ENCODE results near the gene KRTAP2-2.
"Not testable (repeated sequence)": the region's sequence is repeated elsewhere in the genome, so short reads cannot be mapped to it uniquely, and the experiment has no call there.

The KRTAP2-2 gene, protein sequence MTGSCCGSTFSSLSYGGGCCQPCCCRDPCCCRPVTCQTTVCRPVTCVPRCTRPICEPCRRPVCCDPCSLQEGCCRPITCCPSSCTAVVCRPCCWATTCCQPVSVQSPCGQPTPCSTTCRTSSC

DNA sequence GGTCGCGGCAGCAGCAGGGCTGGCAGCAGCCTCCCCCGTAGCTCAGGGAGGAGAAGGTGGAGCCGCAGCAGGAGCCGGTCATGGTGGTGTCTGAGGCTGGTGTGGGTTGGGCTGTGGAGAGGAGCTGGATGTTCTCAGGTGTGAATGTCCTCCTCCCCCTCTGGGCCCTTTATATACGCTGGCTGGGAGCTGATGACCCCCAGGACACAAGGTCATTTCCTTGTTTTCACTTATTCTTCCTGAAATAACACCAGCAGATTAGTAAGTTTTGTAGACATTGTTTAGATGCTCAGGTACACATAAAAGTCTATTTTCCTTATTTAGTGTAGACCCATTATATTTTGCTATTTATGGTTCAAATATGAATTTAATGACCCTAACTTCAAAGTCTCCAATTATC lies at the start of gene KRTAP2-2:
Gene KRTAP2-2 (minus strand): TSS at position 101 of the 400 bp plus-strand sequence. CDS start 19 bp downstream, at position 82.
- not testable (repeated sequence) for DNase-seq

DNA sequence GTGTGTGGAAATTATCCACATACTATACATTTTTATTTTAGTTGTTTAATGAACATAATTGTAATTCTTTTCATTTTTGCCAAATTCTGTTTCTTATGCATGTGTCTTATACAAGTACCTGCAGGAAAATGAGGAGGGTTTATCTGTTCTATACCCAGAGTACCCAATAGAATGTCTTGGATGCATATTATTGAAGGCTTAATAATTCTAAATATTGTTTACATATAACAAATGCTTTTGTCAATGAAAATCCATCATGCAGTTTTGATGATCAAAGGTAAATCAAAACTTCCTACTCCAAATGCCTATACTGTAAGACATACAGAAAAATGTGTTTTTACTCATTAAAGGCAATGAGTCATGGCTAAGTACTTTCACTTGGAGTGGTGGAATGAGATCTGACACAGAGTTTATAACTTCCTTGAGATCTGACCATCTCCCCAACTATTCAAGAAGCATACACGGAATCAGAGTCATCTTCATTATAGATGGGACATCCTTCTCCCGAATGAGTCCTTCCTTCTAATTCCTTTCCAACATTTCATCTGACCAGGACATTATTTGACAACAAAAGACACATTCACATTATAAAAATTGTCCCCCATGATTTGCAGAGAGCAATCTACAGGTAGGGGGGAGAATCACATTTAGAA lies 49.5 kb upstream of the KRTAP2-2 start:
- DNase-seq, result not testable (repeated sequence)

DNA sequence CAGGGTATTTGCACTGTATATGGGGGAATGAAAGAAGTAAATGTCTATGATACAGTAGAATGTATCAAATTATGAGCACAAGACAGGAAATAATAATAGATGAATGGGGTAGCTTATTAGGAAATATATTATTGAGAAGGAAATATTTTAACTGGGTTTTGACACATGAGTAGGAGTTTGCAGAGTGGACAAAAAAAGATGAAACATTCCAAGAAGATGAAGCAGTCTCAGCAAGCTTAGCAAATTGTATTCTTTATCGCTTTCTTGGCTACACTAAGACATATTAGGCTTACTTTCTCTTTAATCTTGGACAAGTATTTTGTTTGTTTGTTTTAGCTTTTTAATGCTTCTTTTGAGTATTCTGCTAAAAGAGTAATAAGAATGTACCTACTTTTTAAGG lies 48.9 kb upstream of the KRTAP2-2 start:
- DNase-seq, result no peak

DNA sequence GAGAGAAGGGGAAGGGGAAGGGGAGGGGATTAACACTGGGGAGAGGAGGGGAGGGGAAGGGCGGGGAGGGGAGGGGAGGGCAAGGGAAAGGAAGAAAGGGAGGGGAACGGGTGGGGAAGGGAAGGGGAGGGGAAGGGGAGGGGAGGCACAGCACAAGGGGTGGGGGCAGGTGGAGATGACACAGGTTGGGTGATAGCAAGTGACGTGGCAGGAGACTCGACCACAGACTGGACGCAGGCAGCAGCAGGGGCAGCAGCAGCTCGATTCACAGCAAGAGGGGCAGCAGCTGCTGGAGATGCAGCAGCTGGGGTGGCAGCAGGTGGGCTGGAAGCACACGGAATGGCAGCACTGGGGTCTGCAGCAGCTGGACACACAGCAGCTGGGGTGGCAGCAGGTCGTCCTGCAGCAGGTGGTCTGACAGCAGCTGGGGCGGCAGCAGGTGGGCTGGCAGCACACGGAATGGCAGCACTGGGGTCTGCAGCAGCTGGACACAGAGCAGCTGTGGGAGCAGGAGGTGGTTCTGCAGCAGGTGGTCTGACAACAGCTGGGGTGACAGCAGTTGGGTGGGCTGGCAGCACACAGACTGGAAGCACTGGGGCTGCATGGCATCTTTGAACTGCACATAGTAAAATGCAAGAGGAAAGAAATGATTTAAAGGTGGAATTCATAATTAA lies 46.7 kb upstream of the KRTAP2-2 start, which contains the start of gene KRTAP4-16:
Gene KRTAP4-16 (minus strand): TSS at position 624 of the 674 bp plus-strand sequence. CDS start 0 bp downstream, at position 624.
- no peak for DNase-seq

DNA sequence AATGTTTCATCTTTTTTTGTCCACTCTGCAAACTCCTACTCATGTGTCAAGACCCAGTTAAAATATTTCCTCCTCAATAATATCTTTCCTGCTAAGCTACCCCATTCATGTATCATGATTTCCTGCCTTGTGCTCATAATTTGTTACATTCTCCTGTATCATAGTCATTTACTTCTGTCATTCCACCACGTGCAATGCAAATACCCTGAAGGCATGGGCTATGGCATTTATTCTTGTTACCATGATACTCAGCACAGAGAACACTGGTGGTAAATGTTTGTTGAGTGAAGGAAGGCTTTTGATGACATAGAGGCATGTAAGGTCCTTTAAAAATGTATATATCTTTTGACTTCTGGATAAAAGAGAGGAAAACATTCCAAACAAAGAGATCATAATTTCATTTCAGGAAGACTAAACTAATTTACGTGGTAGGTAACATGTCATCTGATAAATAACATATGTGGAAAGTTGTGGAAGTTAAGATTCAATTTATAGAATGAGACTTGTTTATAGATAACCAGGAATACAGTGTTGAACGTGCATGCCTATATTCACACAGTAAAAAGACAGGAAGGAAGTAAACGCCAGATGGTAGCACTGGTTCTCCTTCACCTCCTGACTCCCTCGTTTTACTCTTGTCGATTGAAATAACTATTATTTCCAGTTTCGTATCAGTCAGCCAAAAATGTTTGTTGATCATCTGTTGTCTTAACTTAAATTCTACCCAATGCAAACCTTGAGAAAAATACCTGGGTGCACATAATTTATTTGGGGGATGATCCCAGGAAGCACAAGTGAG lies 44.9 kb upstream of the KRTAP2-2 start:
- not testable (repeated sequence) for DNase-seq

- no peak for DNase-seq
Observed at GRCh38 chr17:41098481-41098880, 43.5 kb upstream of the KRTAP2-2 start.

GRCh38 chr17:41098042-41098441 lies 43.0 kb upstream of the KRTAP2-2 start, which contains the start of gene KRTAP4-8:
KRTAP4-8 (minus strand) TSS chr17:41098142; CDS start chr17:41098084, 58 bp downstream.
- DNase-seq, result no peak

DNA sequence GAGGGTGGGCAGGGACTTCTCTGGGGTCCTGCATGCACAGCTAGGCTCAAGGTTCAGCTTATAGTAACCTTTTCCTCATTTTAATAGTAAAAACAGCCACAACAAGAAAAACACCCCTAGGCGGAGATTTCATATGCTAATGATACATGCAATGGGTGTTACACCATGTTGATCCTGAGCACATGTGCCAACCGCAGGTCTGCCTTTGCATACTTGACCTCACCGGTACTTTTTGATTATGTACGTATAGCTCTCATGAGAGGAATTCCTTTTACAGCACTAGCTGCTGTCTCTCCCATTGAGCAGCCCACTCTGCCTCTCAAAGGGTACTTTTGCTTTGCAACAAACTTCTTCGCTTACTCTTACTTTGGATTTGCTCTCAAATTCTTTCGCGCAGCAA lies 41.0 kb upstream of the KRTAP2-2 start:
- no peak for DNase-seq

GRCh38 chr17:41088760-41089352 lies 33.8 kb upstream of the KRTAP2-2 start:
- not testable (repeated sequence) for DNase-seq

DNA sequence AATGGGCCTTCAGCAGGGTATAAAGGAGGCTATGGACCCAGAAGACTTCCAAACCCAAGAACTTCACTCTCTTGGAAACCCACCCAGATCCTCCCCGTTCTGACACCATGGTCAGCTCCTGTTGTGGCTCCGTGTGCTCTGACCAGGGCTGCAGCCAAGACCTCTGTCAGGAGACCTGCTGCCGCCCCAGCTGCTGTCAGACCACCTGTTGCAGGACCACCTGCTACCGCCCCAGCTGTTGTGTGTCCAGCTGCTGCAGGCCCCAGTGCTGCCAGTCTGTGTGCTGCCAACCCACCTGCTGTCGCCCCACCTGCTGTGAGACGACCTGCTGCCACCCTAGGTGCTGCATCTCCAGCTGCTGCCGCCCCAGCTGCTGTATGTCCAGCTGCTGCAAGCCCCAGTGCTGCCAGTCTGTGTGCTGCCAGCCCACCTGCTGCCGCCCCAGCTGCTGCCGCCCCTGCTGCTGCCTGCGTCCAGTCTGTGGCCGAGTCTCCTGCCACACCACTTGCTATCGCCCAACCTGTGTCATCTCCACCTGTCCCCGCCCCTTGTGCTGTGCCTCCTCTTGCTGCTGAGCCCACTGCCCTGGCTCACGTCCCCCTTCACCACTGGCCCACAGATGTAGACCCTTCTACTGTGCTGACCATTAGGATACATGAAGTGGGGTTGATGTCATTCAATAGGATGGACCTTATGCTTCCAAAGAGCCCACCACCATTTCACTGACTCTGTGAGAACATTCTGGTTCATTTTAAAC lies 29.2 kb upstream of the KRTAP2-2 start, which contains the start of gene KRTAP4-7:
Gene KRTAP4-7 (plus strand): TSS at position 51 of the 757 bp plus-strand sequence. CDS start 57 bp downstream, at position 108.
- not testable (repeated sequence) for DNase-seq

DNA sequence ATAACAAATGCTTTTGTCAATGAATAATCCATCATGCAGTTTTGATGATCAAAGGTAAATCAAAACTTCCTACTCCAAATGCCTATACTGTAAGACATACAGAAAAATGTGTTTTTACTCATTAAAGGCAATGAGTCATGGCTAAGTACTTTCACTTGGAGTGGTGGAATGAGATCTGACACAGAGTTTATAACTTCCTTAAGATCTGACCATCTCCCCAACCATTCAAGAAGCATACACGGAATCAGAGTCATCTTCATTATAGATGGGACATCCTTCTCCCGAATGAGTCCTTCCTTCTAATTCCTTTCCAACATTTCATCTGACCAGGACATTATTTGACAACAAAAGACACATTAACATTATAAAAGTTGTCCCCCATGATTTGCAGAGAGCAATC lies 28.4 kb upstream of the KRTAP2-2 start:
- not testable (repeated sequence) for DNase-seq

DNA sequence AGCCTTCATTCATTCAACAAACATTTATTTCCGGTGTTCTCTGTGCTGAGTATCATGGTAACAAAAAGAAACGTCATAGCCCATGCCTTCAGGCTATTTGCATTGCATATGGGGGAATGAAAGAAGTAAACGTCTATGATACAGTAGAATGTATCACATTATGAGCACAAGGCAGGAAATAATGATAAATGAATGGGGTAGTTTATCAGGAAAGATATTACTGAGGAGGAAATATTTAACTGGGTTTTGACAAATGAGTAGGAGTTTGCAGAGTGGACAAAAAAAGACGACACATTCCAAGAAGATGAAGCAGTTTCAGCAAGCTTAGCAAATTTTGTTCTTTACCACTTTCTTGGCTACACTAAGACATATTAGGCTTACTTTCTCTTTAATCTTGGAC lies 27.6 kb upstream of the KRTAP2-2 start:
- DNase-seq, result no peak

- DNase-seq, result no peak
Observed at GRCh38 chr17:41076788-41077187, 21.8 kb upstream of the KRTAP2-2 start.

- DNase-seq, result no peak
Observed at GRCh38 chr17:41073676-41074075, 18.6 kb upstream of the KRTAP2-2 start.

- DNase-seq, result no peak
Observed at GRCh38 chr17:41071606-41072360, 16.8 kb upstream of the KRTAP2-2 start.

- no peak for DNase-seq
Observed at GRCh38 chr17:41069031-41069430, 14.0 kb upstream of the KRTAP2-2 start.

GRCh38 chr17:41067281-41067680 lies 12.3 kb upstream of the KRTAP2-2 start:
- DNase-seq, result no peak

GRCh38 chr17:41065829-41066624 lies 11.0 kb upstream of the KRTAP2-2 start, which contains the start of gene KRTAP2-4:
KRTAP2-4 (minus strand) TSS chr17:41065879; CDS start chr17:41065845, 34 bp downstream.
- DNase-seq, result no peak

DNA sequence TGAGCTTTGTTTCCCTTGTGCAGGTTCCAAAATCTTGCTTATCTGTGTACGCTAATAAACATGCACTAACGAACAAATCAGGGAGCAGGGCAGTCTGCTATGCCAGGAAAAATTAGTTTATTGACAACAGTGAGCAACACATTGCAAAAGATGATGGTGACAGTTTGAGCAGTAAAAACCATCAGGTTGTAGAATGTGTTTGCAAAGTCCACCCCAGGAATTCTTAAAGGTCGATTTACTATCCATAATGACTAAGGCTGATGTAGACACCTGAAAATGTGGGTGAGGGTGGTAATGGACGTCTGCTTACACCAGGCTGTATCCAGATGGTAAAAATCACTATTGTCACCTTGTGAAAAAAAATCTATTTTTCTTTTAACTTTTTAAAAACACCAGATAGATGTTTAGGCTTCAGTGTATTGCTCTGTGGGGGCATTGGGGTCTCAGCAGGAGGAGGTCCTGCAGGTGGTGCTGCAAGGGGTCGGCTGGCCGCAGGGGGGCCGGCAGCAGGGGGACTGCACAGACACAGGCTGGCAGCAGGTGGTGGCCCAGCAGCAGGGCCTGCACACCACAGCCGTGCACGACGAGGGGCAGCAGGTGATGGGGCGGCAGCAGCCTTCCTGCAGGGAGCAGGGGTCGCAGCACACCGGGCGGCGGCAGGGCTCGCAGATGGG lies 10.1 kb upstream of the KRTAP2-2 start:
- not testable (repeated sequence) for DNase-seq
